ENCODE measurements around the gene LOXL3.

DNA sequence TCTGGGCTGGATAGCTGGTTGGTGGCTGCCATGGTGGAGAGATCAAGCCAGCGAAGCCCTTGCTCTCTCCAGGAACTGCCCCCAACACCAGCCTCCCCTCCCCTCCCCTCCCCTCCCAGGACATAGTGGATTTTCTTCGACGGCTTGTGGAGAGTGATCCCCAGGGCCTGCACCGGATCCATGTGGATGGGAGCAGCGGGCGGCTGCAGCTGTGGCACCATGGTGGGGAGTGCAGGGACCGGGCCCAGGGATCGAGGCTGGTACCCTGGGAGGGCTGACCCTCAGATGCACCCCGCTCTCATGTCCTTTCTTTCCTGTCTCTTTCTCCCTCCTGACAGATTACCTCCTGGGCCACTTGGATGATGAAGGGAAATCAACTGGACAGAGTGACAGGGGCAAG, 63.8 kb downstream of the LOXL3 start:
- TF ChIP-seq, protein P1, sequence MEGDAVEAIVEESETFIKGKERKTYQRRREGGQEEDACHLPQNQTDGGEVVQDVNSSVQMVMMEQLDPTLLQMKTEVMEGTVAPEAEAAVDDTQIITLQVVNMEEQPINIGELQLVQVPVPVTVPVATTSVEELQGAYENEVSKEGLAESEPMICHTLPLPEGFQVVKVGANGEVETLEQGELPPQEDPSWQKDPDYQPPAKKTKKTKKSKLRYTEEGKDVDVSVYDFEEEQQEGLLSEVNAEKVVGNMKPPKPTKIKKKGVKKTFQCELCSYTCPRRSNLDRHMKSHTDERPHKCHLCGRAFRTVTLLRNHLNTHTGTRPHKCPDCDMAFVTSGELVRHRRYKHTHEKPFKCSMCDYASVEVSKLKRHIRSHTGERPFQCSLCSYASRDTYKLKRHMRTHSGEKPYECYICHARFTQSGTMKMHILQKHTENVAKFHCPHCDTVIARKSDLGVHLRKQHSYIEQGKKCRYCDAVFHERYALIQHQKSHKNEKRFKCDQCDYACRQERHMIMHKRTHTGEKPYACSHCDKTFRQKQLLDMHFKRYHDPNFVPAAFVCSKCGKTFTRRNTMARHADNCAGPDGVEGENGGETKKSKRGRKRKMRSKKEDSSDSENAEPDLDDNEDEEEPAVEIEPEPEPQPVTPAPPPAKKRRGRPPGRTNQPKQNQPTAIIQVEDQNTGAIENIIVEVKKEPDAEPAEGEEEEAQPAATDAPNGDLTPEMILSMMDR (conservative IDR thresholded peaks at IDR 0.05; ENCODE audit: low read length) = no peak
- TF ChIP-seq EZH2phosphoT487 (IDR thresholded peaks at IDR 0.05; ENCODE audit: borderline replicate concordance) = no peak

Data from Loucy (cell line).